GM21423 (cell line): ENCODE results near the gene ZACN.

ENCODE experiments used
- ATAC-seq: cut with Tn5 transposase; IDR thresholded peaks from one replicate; pipeline ENCODE4 v1.9.1; 2021; ENCODE audit warnings: mild to moderate bottlenecking, moderate library complexity; ENCODE audit not compliant: unreplicated experiment

ZACN gene

DNA sequence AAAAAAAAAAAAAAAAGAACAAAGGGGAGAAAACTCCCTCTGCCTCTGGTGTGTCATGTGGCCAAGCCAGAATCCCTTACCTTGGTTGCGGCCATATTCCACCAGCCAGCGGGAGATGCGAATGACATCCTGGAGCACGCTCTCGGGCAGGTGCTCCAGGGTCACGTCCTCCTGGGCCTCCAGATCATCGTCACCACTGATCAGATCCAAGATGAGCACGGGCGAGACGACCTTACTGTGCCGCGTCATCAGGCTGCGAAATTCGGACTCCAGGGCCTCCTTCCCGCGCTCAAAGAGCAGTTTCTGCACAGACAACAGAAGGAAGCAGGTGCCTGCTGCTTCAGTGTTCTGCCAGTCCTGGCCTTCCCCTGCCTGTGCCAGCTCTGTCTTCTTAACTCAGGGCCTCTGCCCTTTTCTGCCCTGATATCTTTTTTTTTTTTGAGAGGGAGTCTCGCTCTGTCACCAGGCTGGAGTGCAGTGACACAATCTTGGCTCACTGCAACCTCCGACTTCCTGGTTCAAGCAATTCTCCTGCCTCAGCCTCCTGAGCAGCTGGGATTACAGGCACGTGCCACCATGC, 18.8 kb downstream of the ZACN start:
- no peak for ATAC-seq

DNA sequence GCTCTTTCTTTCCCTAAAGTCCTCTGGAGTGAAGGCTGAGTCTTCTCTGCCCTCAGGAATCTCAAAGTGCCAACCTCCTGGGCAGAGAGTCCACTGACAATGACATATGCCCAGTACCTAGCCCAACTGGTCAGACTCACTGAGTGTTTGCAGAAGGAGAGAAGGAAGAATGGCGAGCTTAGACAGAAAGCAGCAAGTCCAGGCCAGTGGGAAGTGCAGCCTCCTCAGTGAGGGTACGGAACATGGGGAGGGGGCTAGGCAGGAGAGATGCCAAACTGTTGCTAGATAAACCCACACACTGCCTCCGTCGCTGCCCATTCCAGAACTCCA, 23.9 kb downstream of the ZACN start:
- no peak for ATAC-seq

DNA sequence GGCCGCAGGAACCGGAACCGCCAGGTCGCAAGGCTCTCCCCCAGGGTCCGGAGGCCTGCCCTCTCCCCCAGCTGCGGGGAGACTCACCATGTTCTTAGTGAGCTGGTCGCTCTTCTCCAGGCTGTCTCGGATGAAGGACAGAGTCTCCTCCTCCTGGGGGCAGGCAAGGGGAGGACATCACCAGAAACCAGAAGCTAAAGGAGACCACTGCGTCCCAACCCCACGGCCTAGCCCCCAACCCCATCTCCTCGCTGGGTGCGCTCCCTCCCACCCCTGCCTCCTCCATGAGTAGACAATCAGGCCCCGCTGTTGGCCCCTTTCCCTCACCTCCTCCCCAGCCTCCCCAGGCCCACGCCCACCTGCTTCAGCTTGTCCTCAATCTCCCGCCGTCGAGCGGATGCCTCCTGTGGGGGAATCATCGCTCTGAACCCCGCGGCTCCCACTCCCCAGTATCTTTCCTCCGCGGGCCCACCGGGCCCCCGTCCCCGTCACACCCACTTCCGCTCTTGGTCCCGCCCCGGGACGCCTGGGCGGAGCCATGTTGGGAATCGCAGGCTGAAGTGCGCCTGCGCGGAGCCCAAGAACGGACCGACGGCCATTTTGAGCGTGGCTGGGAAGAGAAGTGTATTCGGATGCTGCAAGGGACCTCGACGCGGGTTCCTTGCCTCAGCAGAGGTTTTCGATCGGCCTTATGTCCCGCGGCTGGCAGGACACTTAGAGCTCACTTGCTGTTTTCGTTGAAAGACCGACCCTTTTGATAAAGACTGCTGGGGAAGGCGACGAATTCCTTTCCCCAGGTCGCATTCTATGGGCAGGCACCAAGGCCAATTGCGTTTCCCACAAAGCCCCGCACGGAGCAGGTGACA, 24.5 kb downstream of the ZACN start, which contains the start of gene EXOC7:
Gene EXOC7, minus strand, starts transcription at position 514 of the 866 bp plus-strand sequence. Its CDS starts 95 bp downstream, at position 419.
- peak; percentile 84 for ATAC-seq

DNA sequence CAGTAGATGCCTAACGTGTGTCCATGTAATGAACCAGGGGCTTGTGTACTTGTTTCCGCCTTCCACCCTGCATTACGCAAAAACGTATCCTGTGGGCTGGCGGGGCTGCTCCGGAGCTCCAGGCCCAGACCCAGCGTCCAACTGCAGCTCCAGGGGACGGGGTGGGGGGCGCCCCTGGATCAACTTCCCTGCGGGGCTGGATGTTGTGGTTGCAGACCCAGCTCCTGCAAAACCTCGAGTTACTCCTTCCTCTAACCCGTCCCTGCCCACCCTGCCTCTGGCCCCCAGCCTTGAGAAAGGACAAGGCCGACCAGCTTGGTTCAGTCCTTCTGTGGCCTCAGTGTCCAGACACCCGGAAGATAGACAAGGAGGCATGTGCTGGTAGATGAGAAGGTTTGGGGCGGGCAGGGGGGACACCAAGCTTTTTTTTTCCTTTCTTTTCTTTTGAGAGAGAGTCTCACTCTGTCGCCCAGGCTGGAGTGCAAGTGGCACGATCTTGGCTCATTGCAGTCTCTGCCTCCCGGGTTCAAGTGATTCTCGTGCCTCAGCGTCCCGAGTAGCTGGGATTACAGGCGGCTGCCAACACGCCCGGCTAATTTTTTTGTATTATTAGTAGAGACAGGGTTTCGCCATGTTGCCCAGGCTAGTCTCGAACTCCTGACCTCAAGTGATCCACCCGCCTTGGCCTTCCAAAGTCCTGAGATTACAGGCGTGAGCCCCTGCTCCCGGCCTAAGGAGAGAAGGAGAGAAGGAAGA, 25.3 kb downstream of the ZACN start:
- ATAC-seq, result no peak

DNA sequence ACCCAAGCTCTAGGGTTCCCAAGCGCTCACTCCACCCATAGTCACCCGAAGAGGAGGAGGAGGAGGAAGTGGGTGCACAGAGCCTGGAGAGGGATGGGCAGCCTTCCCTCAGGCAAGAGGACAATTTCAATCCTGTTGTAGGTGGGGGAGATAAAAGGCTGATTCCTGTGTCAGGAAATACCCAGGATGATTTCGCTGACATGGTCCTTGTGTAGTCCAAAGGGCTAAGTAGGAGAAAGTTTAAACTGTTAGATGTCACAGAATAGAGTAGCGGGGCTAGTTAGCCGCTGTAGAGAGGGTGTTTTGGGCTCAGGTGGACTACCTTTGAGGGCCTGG, 25.9 kb downstream of the ZACN start:
- ATAC-seq, result no peak

DNA sequence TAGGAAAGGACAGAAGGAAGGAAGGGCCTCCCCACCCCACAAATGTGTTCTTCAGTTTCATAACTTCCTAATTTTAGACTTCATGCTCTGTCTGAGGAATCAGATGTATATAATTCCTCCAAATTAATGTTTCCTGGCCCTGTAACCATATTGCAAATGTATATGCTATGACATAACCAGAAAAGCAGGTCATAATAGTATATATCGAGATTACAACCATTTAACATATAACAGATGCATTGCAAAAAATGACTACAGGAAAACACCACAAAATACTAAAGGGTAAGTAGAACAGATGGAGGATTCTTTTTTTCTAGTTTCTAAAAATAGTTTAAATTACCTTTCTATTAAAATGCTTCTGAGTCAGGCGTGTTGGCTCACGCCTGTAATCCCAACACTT, 27.7 kb downstream of the ZACN start:
- no peak for ATAC-seq

DNA sequence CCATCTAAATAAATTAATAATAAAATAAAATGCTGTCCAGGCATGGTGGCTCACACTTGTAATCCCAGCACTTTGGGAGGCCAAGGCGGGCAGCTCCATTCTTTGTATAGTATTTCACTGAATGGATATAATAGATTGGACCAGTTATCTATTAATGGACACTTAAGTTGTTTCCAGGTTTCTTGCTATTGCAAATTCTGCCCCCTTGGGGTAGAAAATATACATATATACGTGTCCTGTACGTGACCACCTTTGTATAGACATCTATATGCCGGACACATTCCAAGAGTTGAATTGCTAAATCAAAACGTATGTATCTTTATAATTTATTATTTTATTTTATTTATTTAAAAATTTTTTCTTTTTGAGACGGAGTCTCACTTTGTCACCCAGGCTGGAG, 28.5 kb downstream of the ZACN start:
- ATAC-seq, result no peak

DNA sequence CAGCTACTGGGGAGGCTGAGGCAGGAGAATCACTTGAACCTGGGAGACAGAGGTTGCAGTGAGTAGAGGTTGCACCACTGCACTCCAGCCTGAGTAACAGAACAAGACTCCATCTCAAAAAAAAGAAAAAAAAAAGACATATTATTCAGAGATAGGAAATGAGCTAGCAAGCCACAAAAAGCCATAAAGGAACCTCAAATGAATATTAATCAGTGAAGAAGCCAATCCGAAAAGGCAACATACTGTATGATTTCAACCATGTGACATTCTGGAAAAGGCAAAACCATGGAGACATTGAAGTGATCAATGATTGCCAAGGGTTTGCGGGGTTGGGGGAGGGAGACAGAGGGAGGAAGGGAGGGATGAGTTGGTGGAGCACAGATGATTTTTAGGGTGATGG, 33.0 kb downstream of the ZACN start:
- no peak for ATAC-seq

DNA sequence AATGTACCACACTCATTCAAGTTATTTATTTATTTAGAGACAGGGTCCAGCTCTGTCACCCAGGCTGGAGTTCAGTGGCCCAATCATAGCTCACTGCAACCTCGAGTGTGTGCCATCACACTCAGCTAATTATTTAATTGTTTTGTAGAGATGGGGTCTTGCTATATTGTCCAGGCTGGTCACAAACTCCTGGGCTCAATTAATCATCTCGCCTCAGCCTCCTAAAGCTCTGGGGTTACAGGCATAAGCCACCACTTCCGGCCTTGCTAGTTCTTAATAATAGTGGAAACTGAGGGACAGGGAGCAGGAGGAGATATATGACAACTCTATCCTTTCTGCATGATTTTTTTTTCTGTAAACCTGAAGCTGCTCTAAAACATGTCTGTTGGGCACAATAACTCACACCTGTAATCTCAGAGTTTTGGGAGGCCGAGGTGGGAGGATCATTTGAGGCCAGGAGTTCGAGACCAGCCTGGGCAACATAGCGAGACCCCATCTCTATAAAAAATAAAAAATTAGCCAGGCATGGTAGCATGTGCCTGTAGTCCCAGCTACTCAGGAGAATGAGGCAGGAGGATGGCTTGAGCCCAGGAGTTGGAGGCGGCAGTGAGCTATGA, 36.3 kb downstream of the ZACN start:
- ATAC-seq, result no peak

DNA sequence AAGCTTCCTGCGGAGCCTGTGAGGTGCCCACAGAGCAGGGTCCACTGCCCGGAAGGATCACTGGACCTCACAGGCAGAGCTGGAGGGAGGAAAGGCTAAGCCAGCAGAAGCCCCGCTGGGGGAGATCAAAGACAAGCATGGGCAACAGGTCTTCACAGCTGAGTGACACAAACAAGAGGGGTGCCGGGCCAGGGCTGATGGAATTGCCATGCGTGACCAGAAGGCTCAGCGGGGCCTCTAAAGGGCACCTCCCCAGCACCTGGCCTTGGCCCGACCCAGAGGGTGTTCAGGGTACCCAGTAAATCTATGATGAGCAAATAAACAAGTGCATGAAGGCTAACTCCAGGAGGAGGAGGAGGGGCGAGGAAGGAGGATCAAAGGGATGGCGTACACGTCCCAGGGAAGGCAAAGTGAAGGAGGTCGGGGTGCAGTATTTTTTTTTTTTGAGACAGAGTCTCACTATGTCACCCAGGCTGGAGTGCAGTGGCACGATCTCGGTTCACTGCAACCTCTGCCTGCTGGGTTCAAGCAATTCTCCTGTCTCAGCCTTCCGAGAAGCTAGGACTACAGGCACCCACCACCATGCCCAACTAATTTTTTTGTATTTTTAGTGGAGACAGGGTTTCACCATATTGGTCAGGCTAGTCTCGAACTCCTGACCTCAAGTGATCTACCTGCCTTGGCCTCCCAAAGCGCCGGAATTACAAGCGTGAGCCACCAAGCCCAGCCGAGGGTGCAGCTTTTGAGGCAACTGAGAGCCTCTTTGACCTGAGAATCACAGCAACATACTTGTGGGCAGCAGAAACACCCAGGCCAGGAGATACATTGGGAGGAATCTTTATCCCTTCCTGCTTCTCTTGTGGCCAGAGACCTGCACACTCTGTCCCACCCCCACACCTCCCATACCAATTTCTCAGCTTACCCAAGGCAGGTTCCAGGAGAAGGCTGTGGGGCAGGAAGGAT, 40.7 kb downstream of the ZACN start:
- ATAC-seq, result no peak

DNA sequence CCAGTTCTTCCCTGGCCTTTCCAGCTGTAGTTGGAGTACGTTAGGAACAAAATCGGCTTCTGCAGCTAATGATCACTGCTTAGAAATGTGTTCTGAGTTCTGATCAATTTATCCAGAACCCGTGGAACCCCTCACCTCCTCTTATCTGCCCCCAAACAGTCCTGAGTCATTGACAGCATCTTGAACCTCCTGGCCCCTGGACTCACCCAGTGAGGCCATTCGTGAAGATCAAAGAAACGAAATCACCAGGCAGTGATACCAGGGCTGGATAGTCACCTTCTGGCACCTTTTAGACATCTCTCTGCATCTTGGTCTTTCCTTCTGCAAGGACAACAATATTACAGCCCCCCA, 41.7 kb downstream of the ZACN start:
- no peak for ATAC-seq

DNA sequence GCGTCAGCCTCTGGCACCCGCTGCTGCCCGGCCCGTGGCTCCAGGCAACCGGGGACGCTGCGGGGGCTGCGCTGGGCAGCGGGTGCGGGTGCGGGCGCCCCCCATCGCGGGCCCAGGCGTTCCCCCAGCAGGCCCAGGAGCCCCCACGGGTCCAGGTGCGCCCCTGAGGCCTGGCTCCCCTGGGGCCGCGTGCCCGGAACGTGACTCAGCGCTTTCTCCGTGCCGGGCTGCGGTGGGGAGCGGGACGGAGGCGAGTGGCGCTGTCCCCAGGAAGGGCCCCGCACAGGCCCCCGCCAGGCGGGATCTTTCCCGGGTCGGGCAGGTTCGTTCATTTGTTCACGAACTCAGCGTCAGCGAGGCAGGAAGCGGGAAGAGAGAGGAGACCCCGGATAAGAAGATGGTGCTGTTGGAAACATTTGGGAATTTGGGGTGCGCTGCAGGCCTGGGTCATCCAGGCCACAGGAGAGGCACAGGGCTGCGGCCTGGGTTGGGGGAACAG, 43.0 kb downstream of the ZACN start:
- peak; percentile 33 for ATAC-seq

DNA sequence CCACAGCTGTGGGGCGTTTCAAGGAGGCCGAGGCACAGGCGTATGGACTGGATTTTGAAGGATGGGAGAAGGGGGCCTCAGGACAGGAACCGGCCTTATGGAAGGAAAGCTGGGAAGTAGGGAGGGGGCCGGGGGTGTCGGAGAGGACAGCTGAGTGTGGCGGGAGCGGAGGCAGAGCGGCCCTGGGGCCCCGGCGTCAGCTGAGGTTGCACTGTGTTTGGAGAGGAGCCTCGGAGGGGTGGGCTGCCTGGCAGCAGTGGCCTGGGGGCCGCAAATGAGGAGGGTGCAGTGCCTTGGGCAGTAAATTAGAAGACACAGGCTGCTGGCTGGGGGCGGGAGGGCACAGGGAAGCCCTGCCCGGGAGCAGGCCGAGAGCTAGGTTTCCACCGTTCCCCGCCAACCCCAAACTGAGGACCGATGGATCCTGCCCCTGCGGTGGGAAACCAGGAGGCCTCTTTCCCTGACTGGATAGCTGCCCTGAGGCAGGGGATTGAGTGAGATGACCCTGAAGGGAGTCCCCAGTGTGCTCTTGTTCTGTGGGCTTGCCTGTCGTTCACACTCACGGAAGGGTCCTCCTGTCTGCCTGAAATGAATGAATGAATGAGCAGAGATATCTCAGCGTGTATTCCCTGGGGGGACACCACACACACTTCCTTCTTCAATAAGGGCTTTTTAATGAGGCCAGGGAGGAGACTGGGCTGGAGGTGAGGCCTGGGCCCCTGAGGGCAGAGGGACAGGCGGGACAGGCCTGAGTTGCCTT, 43.6 kb downstream of the ZACN start:
- ATAC-seq, result no peak

DNA sequence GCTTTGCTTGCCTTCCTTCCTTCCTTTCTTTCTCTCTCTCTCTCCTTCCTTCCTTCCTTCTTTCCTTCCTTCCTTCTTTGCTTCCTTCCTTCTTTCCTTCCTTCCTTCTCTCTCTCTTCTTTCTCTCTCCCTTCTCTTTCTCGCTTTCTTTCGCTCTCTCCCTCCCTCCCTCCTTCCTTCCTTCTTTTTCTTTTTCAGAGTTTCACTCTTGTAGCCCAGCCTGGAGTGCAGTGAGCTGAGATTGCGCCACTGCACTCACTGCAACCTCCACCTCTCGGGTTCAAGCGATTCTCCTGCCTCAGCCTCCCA, 44.2 kb downstream of the ZACN start:
- no peak for ATAC-seq

DNA sequence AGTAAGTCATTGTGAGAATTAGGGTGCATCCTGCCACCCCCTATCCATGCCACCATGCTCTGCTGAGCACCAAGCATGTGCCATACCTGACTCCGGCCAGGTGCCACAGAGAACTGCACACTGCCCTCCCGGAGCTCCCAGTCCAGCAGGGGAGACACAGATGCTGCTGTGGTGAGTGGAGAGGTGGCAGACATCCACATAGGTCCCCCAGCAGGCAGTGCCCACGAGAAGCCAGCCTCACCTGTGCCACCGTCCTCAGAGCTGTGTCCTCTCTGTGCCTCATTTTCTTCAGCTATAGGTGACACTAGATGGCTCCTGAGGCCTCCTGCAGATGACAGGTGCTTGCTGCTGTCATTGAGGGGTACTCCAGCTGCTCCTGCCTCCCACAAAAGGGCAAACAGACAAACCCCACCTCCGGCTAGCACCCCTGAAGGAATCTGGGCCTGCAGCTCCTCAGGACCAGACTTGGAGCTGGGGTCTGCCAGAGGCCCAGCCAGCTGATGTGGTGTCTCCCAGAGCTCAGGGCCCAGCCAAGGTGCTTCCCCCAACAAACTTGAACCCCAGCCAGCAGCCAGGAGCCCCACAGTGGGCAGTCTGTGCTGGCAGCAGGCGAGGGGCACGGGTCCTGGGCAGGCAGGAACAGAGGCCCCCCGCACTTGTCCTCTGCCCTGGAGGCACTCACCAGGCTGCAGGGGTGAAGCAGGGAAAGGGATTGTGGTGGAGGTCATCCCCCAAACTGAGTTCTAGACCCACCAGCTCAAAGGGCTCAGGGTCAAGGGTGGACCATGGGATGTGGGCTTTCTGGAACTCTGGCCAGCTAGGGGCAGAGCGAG, 45.0 kb downstream of the ZACN start:
- ATAC-seq, result no peak

DNA sequence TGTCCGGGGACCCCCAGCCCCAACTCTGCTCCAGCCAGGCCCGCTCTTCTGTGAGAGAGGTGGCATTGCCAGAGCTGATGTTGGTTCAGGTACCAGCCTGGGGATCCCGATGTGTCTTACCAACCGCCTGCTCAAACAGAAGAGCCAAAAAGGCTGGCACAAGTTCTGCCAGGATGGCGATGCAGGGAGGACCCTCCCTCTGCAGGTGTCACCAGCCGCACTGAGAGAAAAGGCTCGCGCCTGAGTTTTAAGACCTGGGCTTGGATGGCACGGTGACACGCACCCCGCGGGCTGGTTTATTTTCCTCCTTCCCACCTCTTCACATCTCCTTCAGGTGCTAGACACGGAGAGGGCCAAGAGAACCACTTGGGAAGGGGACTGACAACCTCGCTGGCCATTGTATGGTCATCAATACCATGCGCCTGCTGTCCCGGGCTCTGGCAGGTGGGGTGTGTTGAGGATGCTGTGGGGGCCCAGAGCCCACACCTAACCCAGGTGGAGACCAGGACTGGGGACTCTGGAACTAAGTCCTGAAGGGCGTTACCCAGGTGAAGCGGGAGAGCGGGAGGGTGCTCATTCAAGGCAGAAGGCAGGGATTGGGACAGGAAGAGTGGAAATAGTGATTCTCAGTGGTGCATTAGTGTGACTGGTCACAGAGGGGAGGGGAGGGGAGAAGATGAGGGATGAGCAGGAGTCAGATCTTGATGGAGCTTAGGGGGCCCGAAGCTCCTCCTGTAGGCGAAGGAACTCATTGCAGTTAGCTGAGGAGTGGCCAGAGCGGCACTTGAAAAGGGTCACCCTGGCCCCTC, 45.8 kb downstream of the ZACN start:
- ATAC-seq, result no peak

DNA sequence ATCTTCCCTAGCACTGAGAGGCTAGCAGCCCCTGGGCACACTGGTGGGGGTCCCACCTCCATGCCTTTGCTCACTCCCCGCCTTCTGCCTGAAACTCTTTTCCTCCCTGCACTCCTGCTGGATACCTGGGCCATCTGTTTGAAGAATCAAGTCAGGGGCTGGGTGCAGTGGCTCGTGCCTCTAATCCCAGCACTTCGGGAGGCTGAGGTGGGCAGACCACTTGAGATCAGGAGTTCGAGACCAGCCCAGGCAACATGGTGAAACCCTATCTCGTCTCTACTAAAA, 46.4 kb downstream of the ZACN start:
- no peak for ATAC-seq

DNA sequence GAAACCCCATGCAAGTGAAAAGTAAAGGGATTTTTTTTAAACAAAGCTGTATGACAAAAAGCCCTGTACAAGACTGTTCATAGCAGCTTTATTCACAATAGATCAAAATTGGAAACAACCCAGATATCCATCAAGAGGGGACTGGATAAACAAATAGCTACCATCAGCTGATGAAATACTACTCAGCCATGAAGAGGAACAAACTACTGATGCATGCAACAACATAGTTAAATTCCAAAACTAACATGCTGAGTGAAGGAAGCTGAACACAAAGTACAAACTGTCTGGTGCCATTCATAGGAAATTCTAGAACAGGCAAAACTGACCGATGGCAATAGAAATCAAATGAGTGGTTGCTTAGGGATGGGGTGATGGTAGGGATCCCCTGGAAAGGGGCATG, 46.9 kb downstream of the ZACN start:
- no peak for ATAC-seq
